Mesenchymal stem cell (in vitro differentiated cells and primary cell): ENCODE results near the gene NSMF.

ENCODE experiments used
- DNase-seq: peaks from one replicate; pipeline ENCODE4 v3.0.0-alpha.2; 2013
- H2AFZ ChIP-seq: one replicate; pipeline ENCODE4 v1.6.1; 2013; ENCODE audit warnings: low read depth, mild to moderate bottlenecking, control low read depth, inconsistent platforms, low read length, moderate library complexity
- H2AK5ac ChIP-seq: 2 replicates; pipeline ENCODE4 v1.6.1; 2013; ENCODE audit warnings: low read length, moderate library complexity, mild to moderate bottlenecking, inconsistent platforms; ENCODE audit not compliant: severe bottlenecking
- H2BK120ac ChIP-seq: one replicate; pipeline ENCODE4 v1.6.1; 2013; ENCODE audit warnings: low read depth, mild to moderate bottlenecking, inconsistent platforms, low read length, moderate library complexity
- H2BK12ac ChIP-seq, 2 experiments: one replicate each; pipeline ENCODE4 v1.6.1; 2013; ENCODE audit warnings: inconsistent platforms in 2 of 2, low read length in 2 of 2, mild to moderate bottlenecking in 2 of 2, moderate library complexity in 2 of 2, control low read depth in 1 of 2
- H2BK15ac ChIP-seq: one replicate; pipeline ENCODE4 v1.6.1; 2013; ENCODE audit warnings: mild to moderate bottlenecking, low read depth, inconsistent platforms; ENCODE audit not compliant: poor library complexity, severe bottlenecking
- H2BK5ac ChIP-seq: 2 replicates; pipeline ENCODE4 v1.6.1; 2013; ENCODE audit warnings: low read depth, mild to moderate bottlenecking, low read length, control low read depth, inconsistent platforms; ENCODE audit not compliant: poor library complexity, severe bottlenecking
- H3K14ac ChIP-seq, 2 experiments: one replicate each; pipeline ENCODE4 v1.6.1; 2013; ENCODE audit warnings: inconsistent platforms in 2 of 2, low read length in 2 of 2, control low read depth in 1 of 2, mild to moderate bottlenecking in 1 of 2, moderate library complexity in 1 of 2
- H3K18ac ChIP-seq, 2 experiments: one replicate each; pipeline ENCODE4 v1.6.1; 2013; ENCODE audit warnings: inconsistent platforms in 2 of 2, low read length in 2 of 2, control low read depth in 1 of 2, low read depth in 1 of 2, mild to moderate bottlenecking in 1 of 2
- H3K23ac ChIP-seq, 2 experiments: one replicate each; pipeline ENCODE4 v1.6.1; 2013; ENCODE audit warnings: inconsistent platforms in 2 of 2, low read length in 2 of 2, mild to moderate bottlenecking in 2 of 2, moderate library complexity in 2 of 2, control low read depth in 1 of 2
- H3K27ac ChIP-seq: 2 replicates; pipeline ENCODE4 v1.5.1; 2013; ENCODE audit warnings: mild to moderate bottlenecking, moderate library complexity, low read length, control low read depth, inconsistent platforms; ENCODE audit not compliant: poor library complexity, severe bottlenecking
- H3K27me3 ChIP-seq, 2 experiments: 2 replicates each; pipeline versions ENCODE4 v1.6.1 to v1.7.0; 2013; ENCODE audit warnings: low read length in 2 of 2, mild to moderate bottlenecking in 2 of 2, moderate library complexity in 2 of 2, control low read depth in 1 of 2, inconsistent platforms in 1 of 2; ENCODE audit not compliant: control insufficient read depth in 1 of 2, insufficient read depth in 1 of 2
- H3K36me3 ChIP-seq, 2 experiments: 2 replicates each; pipeline versions ENCODE4 v1.6.1 to v1.7.0; 2013; ENCODE audit warnings: low read length in 2 of 2, control low read depth in 1 of 2, inconsistent platforms in 1 of 2, low read depth in 1 of 2, mild to moderate bottlenecking in 1 of 2; ENCODE audit not compliant: insufficient read depth in 2 of 2, control insufficient read depth in 1 of 2
- H3K4ac ChIP-seq, 2 experiments: one replicate each; pipeline ENCODE4 v1.6.1; 2013; ENCODE audit warnings: inconsistent platforms in 2 of 2, low read length in 2 of 2, mild to moderate bottlenecking in 2 of 2, moderate library complexity in 2 of 2, control low read depth in 1 of 2, low read depth in 1 of 2
- H3K4me1 ChIP-seq: 2 replicates; pipeline ENCODE4 v1.6.1; 2013; ENCODE audit warnings: low read depth, low read length, control low read depth; ENCODE audit not compliant: control insufficient read depth, insufficient read depth
- H3K4me2 ChIP-seq: 2 replicates; pipeline ENCODE4 v1.6.1; 2013; ENCODE audit warnings: low read length, mild to moderate bottlenecking, inconsistent platforms; ENCODE audit not compliant: poor library complexity, severe bottlenecking
- H3K4me3 ChIP-seq, 2 experiments: 2 replicates each; pipeline versions ENCODE4 v1.5.1 to v1.7.0; 2013; ENCODE audit warnings: low read length in 2 of 2, mild to moderate bottlenecking in 2 of 2, control low read depth in 1 of 2, low read depth in 1 of 2; ENCODE audit not compliant: insufficient read depth in 1 of 2
- H3K79me1 ChIP-seq: replicated peaks from 2 replicates; pipeline ENCODE4 v1.6.1; 2013; ENCODE audit warnings: mild to moderate bottlenecking, control low read depth, low read length, inconsistent platforms; ENCODE audit not compliant: poor library complexity, severe bottlenecking
- H3K9ac ChIP-seq: 2 replicates; pipeline ENCODE4 v1.7.0; 2013; ENCODE audit warnings: mild to moderate bottlenecking, low read length, moderate library complexity
- H3K9me3 ChIP-seq: 2 replicates; pipeline ENCODE4 v1.7.0; 2013; ENCODE audit warnings: mild to moderate bottlenecking, low read length; ENCODE audit not compliant: control insufficient read depth
- H4K8ac ChIP-seq: one replicate; pipeline ENCODE4 v1.6.1; 2013; ENCODE audit warnings: inconsistent platforms, mild to moderate bottlenecking, low read length, moderate library complexity
- H4K91ac ChIP-seq: one replicate; pipeline ENCODE4 v1.6.1; 2013; ENCODE audit warnings: mild to moderate bottlenecking, low read length, inconsistent platforms
- WGBS: methylation state at CpG from one replicate; pipeline ENCODE4 v1.1.7; 2013; ENCODE audit warnings: mixed read lengths; 5-methylcytosine and 5-hydroxymethylcytosine counted together

Gene NSMF

GRCh38 chr9:137444106-137444790 is 14.9 kb downstream of the NSMF start:
- no peak overlapping the region for H2BK15ac ChIP-seq
- no peak overlapping the region for H3K4me3 ChIP-seq
- H3K9me3 ChIP-seq, result no peaks in the 10 kb centered on the region
- no peak overlapping the region for H3K23ac ChIP-seq
- H3K27me3 ChIP-seq, result peaks cover 0 to 11% of the 10 kb centered on the region in 2 experiments
- no peak overlapping the region for H3K4ac ChIP-seq
- H2AK5ac ChIP-seq, result no peak overlapping the region
- H2BK12ac ChIP-seq, result no peak overlapping the region
- no peak overlapping the region for H2AFZ ChIP-seq
- no peak overlapping the region for H3K18ac ChIP-seq
- no peak overlapping the region for H4K8ac ChIP-seq
- no peak overlapping the region for H3K4me2 ChIP-seq
- H4K91ac ChIP-seq, result no peak overlapping the region
- H3K14ac ChIP-seq, result no peak overlapping the region
- peak overlapping the region; percentile 25 for H2BK5ac ChIP-seq
- WGBS, result 84% methylated on average over 14 of the region's 14 CpGs
- H3K36me3 ChIP-seq, result peaks cover 2 to 23% of the 10 kb centered on the region in 2 experiments
- H3K79me1 ChIP-seq, result no peaks in the 10 kb centered on the region
- H3K27ac ChIP-seq, result no peak overlapping the region
- DNase-seq, result no peak
- H2BK120ac ChIP-seq, result no peak overlapping the region
- peaks cover 16% of the 10 kb centered on the region for H3K4me1 ChIP-seq
- no peak overlapping the region for H3K9ac ChIP-seq

GRCh38 chr9:137441935-137442321 is 17.2 kb downstream of the NSMF start:
- Histone ChIP-seq H3K27ac (no peak overlapping the region), H3K4ac (no peak overlapping the region), H3K9ac (no peak overlapping the region), H2BK5ac (no peak overlapping the region), H3K14ac (no peak overlapping the region), H2BK15ac (no peak overlapping the region), H3K9me3 (no peaks in the 10 kb centered on the region), H3K18ac (no peak overlapping the region), H3K27me3 (peaks cover 0 to 27% of the 10 kb centered on the region in 2 experiments), H3K36me3 (peaks cover 0 to under 1% of the 10 kb centered on the region in 2 experiments), H3K4me1 (peaks cover 17% of the 10 kb centered on the region), H2AK5ac (no peak overlapping the region), H2BK120ac (no peak overlapping the region), H4K8ac (no peak overlapping the region), H3K79me1 (no peaks in the 10 kb centered on the region), H2BK12ac (no peak overlapping the region), H2AFZ (no peak overlapping the region), H3K4me2 (no peak overlapping the region), H4K91ac (no peak overlapping the region), H3K4me3 (no peak overlapping the region), H3K23ac (no peak overlapping the region)
- WGBS, result 19% methylated on average over 2 of the region's 7 CpGs
- DNase-seq, result no peak

GRCh38 chr9:137441289-137441934 is 17.7 kb downstream of the NSMF start, which contains the start of gene ENTPD8:
Gene ENTPD8, minus strand, starts transcription at chr9:137441357. Its CDS starts 3,072 bp downstream, at chr9:137438285.
- Histone ChIP-seq H3K27me3 (peaks cover 0 to 31% of the 10 kb centered on the region in 2 experiments), H3K4me2 (peak within 1 kb of the TSS; percentile 77), H3K4me3 (peak within 1 kb of the TSS; percentile 16 to 37), H3K79me1 (no peaks in the 10 kb centered on the region), H4K91ac (no peak within 1 kb of the TSS), H2BK5ac (no peak within 1 kb of the TSS), H3K14ac (no peak within 1 kb of the TSS), H3K4ac (no peak within 1 kb of the TSS), H3K9me3 (no peaks in the 10 kb centered on the region), H2AFZ (no peak within 1 kb of the TSS), H2AK5ac (no peak within 1 kb of the TSS), H2BK12ac (no peak within 1 kb of the TSS), H3K23ac (no peak within 1 kb of the TSS), H3K36me3 (no peaks in the 10 kb centered on the region), H3K18ac (no peak within 1 kb of the TSS), H2BK15ac (no peak within 1 kb of the TSS), H4K8ac (no peak within 1 kb of the TSS), H3K4me1 (peaks cover 22% of the 10 kb centered on the region), H3K9ac (no peak within 1 kb of the TSS), H2BK120ac (no peak within 1 kb of the TSS), H3K27ac (no peak within 1 kb of the TSS)
- WGBS, result 0% methylated on average over 19 of the region's 62 CpGs
- no peak for DNase-seq

GRCh38 chr9:137439158-137439714 is 19.9 kb downstream of the NSMF start:
- Histone ChIP-seq H3K4me3 (no peak overlapping the region), H2BK120ac (no peak overlapping the region), H2BK5ac (no peak overlapping the region), H3K4me2 (no peak overlapping the region), H3K9ac (no peak overlapping the region), H2AFZ (no peak overlapping the region), H3K4ac (no peak overlapping the region), H3K18ac (no peak overlapping the region), H3K27me3 (peaks cover 0 to 31% of the 10 kb centered on the region in 2 experiments), H2AK5ac (no peak overlapping the region), H3K27ac (no peak overlapping the region), H4K91ac (no peak overlapping the region), H3K4me1 (peaks cover 32% of the 10 kb centered on the region), H3K79me1 (no peaks in the 10 kb centered on the region), H3K36me3 (no peaks in the 10 kb centered on the region), H3K14ac (no peak overlapping the region), H2BK15ac (no peak overlapping the region), H2BK12ac (no peak overlapping the region), H3K23ac (no peak overlapping the region), H4K8ac (no peak overlapping the region), H3K9me3 (no peaks in the 10 kb centered on the region)
- no peak for DNase-seq
- WGBS, result 83% methylated on average over 18 of the region's 18 CpGs
